Measurements from ENCODE around the gene PARD3B.

The PARD3B gene

GRCh38 chr2:205032093-205032551 lies 486.8 kb downstream of the PARD3B start:
- no peak for DNase-seq

- DNase-seq = no peak
These were observed 488.2 kb downstream of the PARD3B start for GRCh38 chr2:205033431-205033830.

GRCh38 chr2:205034034-205034433 lies 488.8 kb downstream of the PARD3B start:
- DNase-seq = no peak

- DNase-seq = no peak
These were observed 495.0 kb downstream of the PARD3B start for GRCh38 chr2:205040323-205040722.

- no peak for DNase-seq
These were observed 496.3 kb downstream of the PARD3B start for GRCh38 chr2:205041472-205042130.

GRCh38 chr2:205043285-205043684 lies 498.0 kb downstream of the PARD3B start:
- no peak for DNase-seq

GRCh38 chr2:205045706-205046105 lies 500.4 kb downstream of the PARD3B start:
- no peak for DNase-seq

GRCh38 chr2:205047273-205047839 lies 502.1 kb downstream of the PARD3B start:
- no peak for DNase-seq

GRCh38 chr2:205051417-205051816 lies 506.1 kb downstream of the PARD3B start:
- DNase-seq = no peak

- DNase-seq = no peak
These were observed 507.5 kb downstream of the PARD3B start for GRCh38 chr2:205052781-205053180.

GRCh38 chr2:205053827-205054410 lies 508.6 kb downstream of the PARD3B start:
- DNase-seq = no peak

GRCh38 chr2:205054789-205055188 lies 509.5 kb downstream of the PARD3B start:
- DNase-seq = no peak

- DNase-seq = no peak
These were observed 510.0 kb downstream of the PARD3B start for GRCh38 chr2:205055251-205055650.

GRCh38 chr2:205056151-205056561 lies 510.9 kb downstream of the PARD3B start:
- DNase-seq = no peak

- DNase-seq = no peak
These were observed 513.1 kb downstream of the PARD3B start for GRCh38 chr2:205058409-205058808.

- no peak for DNase-seq
These were observed 515.0 kb downstream of the PARD3B start for GRCh38 chr2:205060269-205060668.

- no peak for DNase-seq
These were observed 520.8 kb downstream of the PARD3B start for GRCh38 chr2:205066081-205066480.

GRCh38 chr2:205069928-205070327 lies 524.7 kb downstream of the PARD3B start:
- DNase-seq = no peak

- DNase-seq = no peak
These were observed 525.6 kb downstream of the PARD3B start for GRCh38 chr2:205070889-205071288.

- no peak for DNase-seq
These were observed 528.3 kb downstream of the PARD3B start for GRCh38 chr2:205073433-205074020.

- no peak for DNase-seq
These were observed 531.1 kb downstream of the PARD3B start for GRCh38 chr2:205076405-205076804.

GRCh38 chr2:205077159-205077558 lies 531.9 kb downstream of the PARD3B start:
- no peak for DNase-seq

GRCh38 chr2:205078762-205079161 lies 533.5 kb downstream of the PARD3B start:
- DNase-seq = no peak

GRCh38 chr2:205079173-205079572 lies 533.9 kb downstream of the PARD3B start:
- DNase-seq = no peak
